HepG2 (cell line): ENCODE data around the gene CFL1. TPM values are rescaled to one million over a fixed set of nuclear protein-coding genes. Genes with fewer than 3 reads are reported as not detected.

Source experiments
- DRAP1 ChIP-seq: IDR thresholded peaks from 2 replicates; pipeline ENCODE4 v1.6.1; 2016; ENCODE audit warnings: missing genetic modification reagents, missing compliant biosample characterization
- KDM4B ChIP-seq: sonication (generic); formaldehyde crosslinking; IDR thresholded peaks from 2 replicates; pipeline ENCODE4 v1.4.0; 2020; ENCODE audit warnings: missing genetic modification reagents
- MLXIP ChIP-seq: sonication (generic); formaldehyde crosslinking; IDR thresholded peaks from 2 replicates; pipeline ENCODE4 v1.9.0; 2021; ENCODE audit warnings: missing genetic modification reagents, borderline replicate concordance
- MXI1 ChIP-seq: IDR thresholded peaks from 3 replicates; pipeline ENCODE4 v1.6.1; 2012; ENCODE audit warnings: low read depth, low read length, inconsistent platforms, borderline replicate concordance
- MYNN ChIP-seq: sonication (generic); formaldehyde crosslinking; IDR thresholded peaks from 2 replicates; pipeline ENCODE4 v1.4.0; 2020; ENCODE audit warnings: mild to moderate bottlenecking, low read depth, missing genetic modification reagents
- NFYC ChIP-seq: IDR thresholded peaks from 2 replicates; pipeline ENCODE4 v1.6.1; 2016; ENCODE audit warnings: missing genetic modification reagents, missing compliant biosample characterization
- PAX8 ChIP-seq: sonication (generic); formaldehyde crosslinking; IDR thresholded peaks from 2 replicates; pipeline ENCODE4 v1.8.0; 2022; ENCODE audit warnings: mild to moderate bottlenecking, missing genetic modification reagents, borderline replicate concordance
- RAD51 ChIP-seq: fragments of 450-650 bp; IDR thresholded peaks from 2 replicates; pipeline ENCODE4 v1.6.1; 2016; ENCODE audit warnings: borderline replicate concordance
- RBM22 ChIP-seq: fragments of 200-400 bp; formaldehyde crosslinking; optimal IDR thresholded peaks from 2 replicates; pipeline ENCODE3; 2017; ENCODE audit warnings: mild to moderate bottlenecking, low read length, moderate library complexity
- TFE3 ChIP-seq: IDR thresholded peaks from 2 replicates; pipeline ENCODE4 v1.6.1; 2016
- ZNF160 ChIP-seq: sonication (generic); formaldehyde crosslinking; IDR thresholded peaks from 2 replicates; pipeline ENCODE4 v1.8.0; 2022; ENCODE audit warnings: mild to moderate bottlenecking, inconsistent platforms, missing genetic modification reagents
- ZNF18 ChIP-seq: sonication (generic); formaldehyde crosslinking; IDR thresholded peaks from 2 replicates; pipeline ENCODE4 v1.8.0; 2022; ENCODE audit warnings: mild to moderate bottlenecking, missing genetic modification reagents; ENCODE audit not compliant: insufficient replicate concordance
- ZNF44 ChIP-seq: sonication (generic); formaldehyde crosslinking; IDR thresholded peaks from 2 replicates; pipeline ENCODE4 v1.5.1; 2020; ENCODE audit warnings: mild to moderate bottlenecking, missing genetic modification reagents
- ZNF446 ChIP-seq: sonication (generic); formaldehyde crosslinking; IDR thresholded peaks from 2 replicates; pipeline ENCODE4 v1.5.0; 2020; ENCODE audit warnings: mild to moderate bottlenecking, missing genetic modification reagents
- ZNF451 ChIP-seq: sonication (generic); formaldehyde crosslinking; IDR thresholded peaks from 2 replicates; pipeline ENCODE4 v1.5.0; 2020; ENCODE audit warnings: mild to moderate bottlenecking, missing genetic modification reagents
- ZNF513 ChIP-seq: sonication (generic); formaldehyde crosslinking; conservative IDR thresholded peaks from 2 replicates; pipeline ENCODE4 v1.5.0; 2020; ENCODE audit warnings: missing genetic modification reagents
- ZNF550 ChIP-seq: sonication (generic); formaldehyde crosslinking; IDR thresholded peaks from 2 replicates; pipeline ENCODE4 v1.4.0; 2020; ENCODE audit warnings: mild to moderate bottlenecking, missing genetic modification reagents, borderline replicate concordance
- ZNF605 ChIP-seq: sonication (generic); formaldehyde crosslinking; IDR thresholded peaks from 2 replicates; pipeline ENCODE4 v1.8.0; 2022; ENCODE audit warnings: mild to moderate bottlenecking, missing genetic modification reagents
- ZNF629 ChIP-seq: sonication (generic); formaldehyde crosslinking; conservative IDR thresholded peaks from 2 replicates; pipeline ENCODE4 v1.5.0; 2020; ENCODE audit warnings: missing genetic modification reagents
- polyA plus RNA-seq, 8 experiments: library from polyadenylated mRNA; depleted of rRNA in 3 of 8; stranded (reverse) in 7 of 8; unstranded in 1 of 8; fragments of >200 nt; fragmentation: Illumina TruSeq in 4 of 8; extraction: Trizol in 4 of 8; gene quantifications; 2 replicates each; pipeline versions ENCODE4 v1.2.1 to v1.2.3, GENCODE V29; 2011 to 2016; ENCODE audit warnings: low read depth in 4 of 8, missing spikeins in 1 of 8, mixed read lengths in 1 of 8; ENCODE audit not compliant: insufficient read depth in 1 of 8
- total RNA-seq, 5 experiments: library from RNA; depleted of rRNA; stranded (reverse); fragments of >200 nt; fragmentation: Illumina TruSeq; extraction: Trizol; gene quantifications; 2 replicates each; pipeline ENCODE4 v1.2.3, GENCODE V29; 2016; ENCODE audit warnings: low read depth in 1 of 5

CFL1 gene
- total and polyA plus RNA-seq, 2 of the 13 experiments (the other 11 are each of a cell fraction or from before 2014, with no cell fraction given): 379 to 383 TPM

GRCh38 chr11:65856689-65857499, 1.1 kb downstream of the CFL1 start (continued):
- TF ChIP-seq MLXIP (CRISPR knock-in tag) (no peak), ZNF513 (CRISPR knock-in tag) (no peak), ZNF160 (no peak), ZNF451 (no peak), NFYC (CRISPR knock-in tag) (no peak), TFE3 (CRISPR knock-in tag) (peak; percentile 29), RBM22 (peak; percentile 66), PAX8 (CRISPR knock-in tag) (no peak), ZNF605 (CRISPR knock-in tag) (no peak), ZNF44 (CRISPR knock-in tag) (0 out of 2 replicates have a peak, but pooled peaks have one; percentile 53), ZNF18 (CRISPR knock-in tag) (peak; percentile 13), DRAP1 (peak; percentile 28; the same call in 1 of the 2 replicates), MYNN (CRISPR knock-in tag) (0 out of 2 replicates have a peak, but pooled peaks have one; percentile 60), KDM4B (no peak), ZNF629 (CRISPR knock-in tag) (0 out of 2 replicates have a peak, but pooled peaks have one; percentile 7), RAD51 (peak; percentile 72), MXI1 (peak; percentile 21; the same call in 1 of the 3 replicates), ZNF550 (CRISPR knock-in tag) (no peak), ZNF446 (CRISPR knock-in tag) (0 out of 2 replicates have a peak, but pooled peaks have one; percentile 71)
